ENCODE measurements around the gene CD3G.

GRCh38 chr11:118380571-118380970 lies 36.4 kb downstream of the CD3G start:
- TF ChIP-seq TAF1 (IDR thresholded peaks at IDR 0.05; ENCODE audit: low read depth, low read length) (no peak), POLR2AphosphoS5 (IDR thresholded peaks at IDR 0.05; ENCODE audit: low read depth, low read length) (no peak), POLR2A (IDR thresholded peaks at IDR 0.05; ENCODE audit: low read depth, low read length) (no peak), PAX5 (IDR thresholded peaks at IDR 0.05; ENCODE audit: insufficient read depth, low read length, severe bottlenecking) (no peak), SPI1 (IDR thresholded peaks at IDR 0.05; ENCODE audit: low read depth, low read length) (no peak), POU2F2 (IDR thresholded peaks at IDR 0.05; ENCODE audit: low read depth, low read length) (no peak)
